ENCODE results near the gene HES1.

DNA sequence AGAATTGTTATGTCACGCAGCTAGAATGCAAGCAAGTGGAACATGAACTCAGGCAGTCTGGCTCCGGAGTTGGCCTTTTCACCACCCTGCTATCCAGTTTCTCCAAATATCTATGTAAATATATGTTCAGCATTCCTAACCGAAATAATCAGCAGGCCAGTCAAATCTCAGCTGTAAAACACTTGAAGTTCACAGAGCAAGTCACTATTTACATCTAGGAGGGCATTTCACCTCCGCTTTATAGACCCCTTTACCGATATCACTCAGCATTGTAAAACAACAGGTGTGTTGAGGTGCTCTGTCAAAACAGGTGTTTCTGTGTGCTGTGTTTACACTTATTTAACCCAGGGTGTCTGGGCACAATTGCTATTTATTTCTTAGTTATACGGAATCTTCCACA is 12.2 kb upstream of the HES1 start:
- TF ChIP-seq, protein P1, sequence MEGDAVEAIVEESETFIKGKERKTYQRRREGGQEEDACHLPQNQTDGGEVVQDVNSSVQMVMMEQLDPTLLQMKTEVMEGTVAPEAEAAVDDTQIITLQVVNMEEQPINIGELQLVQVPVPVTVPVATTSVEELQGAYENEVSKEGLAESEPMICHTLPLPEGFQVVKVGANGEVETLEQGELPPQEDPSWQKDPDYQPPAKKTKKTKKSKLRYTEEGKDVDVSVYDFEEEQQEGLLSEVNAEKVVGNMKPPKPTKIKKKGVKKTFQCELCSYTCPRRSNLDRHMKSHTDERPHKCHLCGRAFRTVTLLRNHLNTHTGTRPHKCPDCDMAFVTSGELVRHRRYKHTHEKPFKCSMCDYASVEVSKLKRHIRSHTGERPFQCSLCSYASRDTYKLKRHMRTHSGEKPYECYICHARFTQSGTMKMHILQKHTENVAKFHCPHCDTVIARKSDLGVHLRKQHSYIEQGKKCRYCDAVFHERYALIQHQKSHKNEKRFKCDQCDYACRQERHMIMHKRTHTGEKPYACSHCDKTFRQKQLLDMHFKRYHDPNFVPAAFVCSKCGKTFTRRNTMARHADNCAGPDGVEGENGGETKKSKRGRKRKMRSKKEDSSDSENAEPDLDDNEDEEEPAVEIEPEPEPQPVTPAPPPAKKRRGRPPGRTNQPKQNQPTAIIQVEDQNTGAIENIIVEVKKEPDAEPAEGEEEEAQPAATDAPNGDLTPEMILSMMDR (IDR thresholded peaks at IDR 0.05) = no peak
- TF ChIP-seq POLR2AphosphoS5 (IDR thresholded peaks at IDR 0.05) = peak; percentile 10 to 21 (median 15)
